HepG2 (cell line): ENCODE data around the gene PSPH. TPM values are rescaled to one million over a fixed set of nuclear protein-coding genes. Genes with fewer than 3 reads are reported as not detected.

Experiments
- ATRX ChIP-seq: sonication (generic); formaldehyde crosslinking; IDR thresholded peaks from 2 replicates; pipeline ENCODE4 v1.4.0; 2020; ENCODE audit warnings: missing genetic modification reagents, borderline replicate concordance
- E2F5 ChIP-seq: sonication (generic); formaldehyde crosslinking; conservative IDR thresholded peaks from 2 replicates; pipeline ENCODE4 v1.4.0; 2020; ENCODE audit warnings: missing genetic modification reagents
- EZH2 ChIP-seq: conservative IDR thresholded peaks from 2 replicates; pipeline ENCODE4 v1.6.1; 2012; ENCODE audit warnings: mild to moderate bottlenecking, low read depth, low read length, moderate library complexity
- FOXO1 ChIP-seq: sonication (generic); formaldehyde crosslinking; IDR thresholded peaks from 2 replicates; pipeline ENCODE4 v1.4.0; 2020; ENCODE audit warnings: missing genetic modification reagents
- GLI4 ChIP-seq: sonication (generic); formaldehyde crosslinking; IDR thresholded peaks from 2 replicates; pipeline ENCODE4 v1.5.1; 2020; ENCODE audit warnings: missing genetic modification reagents, mild to moderate bottlenecking, moderate library complexity, borderline replicate concordance
- HNF4G ChIP-seq, 2 experiments: sonication (generic) in 1 of 2; formaldehyde crosslinking in 1 of 2; IDR thresholded peaks; 2 replicates each; pipeline versions ENCODE4 v1.4.0 to v1.6.1; 2011 to 2020; ENCODE audit warnings: borderline replicate concordance in 2 of 2, low read depth in 2 of 2, mild to moderate bottlenecking in 2 of 2, low read length in 1 of 2, missing genetic modification reagents in 1 of 2, moderate library complexity in 1 of 2
- IKZF1 ChIP-seq: fragments of 450-650 bp; IDR thresholded peaks from 2 replicates; pipeline ENCODE4 v1.7.1; 2016
- TFDP2 ChIP-seq: sonication (generic); formaldehyde crosslinking; IDR thresholded peaks from 2 replicates; pipeline ENCODE4 v1.4.0; 2020; ENCODE audit warnings: missing genetic modification reagents
- TRIM24 ChIP-seq: sonication (generic); formaldehyde crosslinking; IDR thresholded peaks from 2 replicates; pipeline ENCODE4 v1.8.0; 2022; ENCODE audit warnings: mild to moderate bottlenecking, missing genetic modification reagents
- ZEB1 ChIP-seq: IDR thresholded peaks from 2 replicates; pipeline ENCODE4 v1.6.1; 2012; ENCODE audit warnings: mild to moderate bottlenecking, low read depth, inconsistent platforms; ENCODE audit not compliant: insufficient replicate concordance
- ZKSCAN5 ChIP-seq: sonication (generic); formaldehyde crosslinking; IDR thresholded peaks from 2 replicates; pipeline ENCODE4 v1.5.1; 2020; ENCODE audit warnings: mild to moderate bottlenecking, missing genetic modification reagents
- ZMAT3 ChIP-seq: sonication (generic); formaldehyde crosslinking; conservative IDR thresholded peaks from 2 replicates; pipeline ENCODE4 v1.7.0; 2021; ENCODE audit warnings: missing genetic modification reagents
- ZNF160 ChIP-seq: sonication (generic); formaldehyde crosslinking; IDR thresholded peaks from 2 replicates; pipeline ENCODE4 v1.8.0; 2022; ENCODE audit warnings: mild to moderate bottlenecking, inconsistent platforms, missing genetic modification reagents
- ZNF460 ChIP-seq: sonication (generic); formaldehyde crosslinking; IDR thresholded peaks from 2 replicates; pipeline ENCODE4 v1.5.1; 2020; ENCODE audit warnings: missing genetic modification reagents, mild to moderate bottlenecking, borderline replicate concordance
- ZNF761 ChIP-seq: sonication (generic); formaldehyde crosslinking; conservative IDR thresholded peaks from 2 replicates; pipeline ENCODE4 v1.4.0; 2020; ENCODE audit warnings: mild to moderate bottlenecking, missing genetic modification reagents
- polyA plus RNA-seq, 8 experiments: library from polyadenylated mRNA; depleted of rRNA in 3 of 8; stranded (reverse) in 7 of 8; unstranded in 1 of 8; fragments of >200 nt; fragmentation: Illumina TruSeq in 4 of 8; extraction: Trizol in 4 of 8; gene quantifications; 2 replicates each; pipeline versions ENCODE4 v1.2.1 to v1.2.3, GENCODE V29; 2011 to 2016; ENCODE audit warnings: low read depth in 4 of 8, missing spikeins in 1 of 8, mixed read lengths in 1 of 8; ENCODE audit not compliant: insufficient read depth in 1 of 8
- total RNA-seq, 5 experiments: library from RNA; depleted of rRNA; stranded (reverse); fragments of >200 nt; fragmentation: Illumina TruSeq; extraction: Trizol; gene quantifications; 2 replicates each; pipeline ENCODE4 v1.2.3, GENCODE V29; 2016; ENCODE audit warnings: low read depth in 1 of 5
- TF ChIP-seq, protein P1 (sequence below): IDR thresholded peaks from 2 replicates; pipeline ENCODE4 v1.6.1; 2016; ENCODE audit warnings: low read depth, borderline replicate concordance
- TF ChIP-seq, protein P2 (sequence below): sonication (generic); formaldehyde crosslinking; IDR thresholded peaks from 2 replicates; pipeline ENCODE4 v1.4.0; 2020; ENCODE audit warnings: mild to moderate bottlenecking, low read depth, missing genetic modification reagents
- TF ChIP-seq, protein P3 (sequence below): sonication (generic); IDR thresholded peaks from 2 replicates; pipeline ENCODE4 v1.6.1; 2016; ENCODE audit warnings: low read depth, borderline replicate concordance
- TF ChIP-seq, protein P4 (sequence below): sonication (generic); formaldehyde crosslinking; IDR thresholded peaks from 2 replicates; pipeline ENCODE4 v1.4.0; 2020; ENCODE audit warnings: missing genetic modification reagents, borderline replicate concordance

Gene PSPH
- total and polyA plus RNA-seq, 2 of the 13 experiments (the other 11 are each of a cell fraction or from before 2014, with no cell fraction given), result 85.5 to 124 TPM

GRCh38 chr7:56007167-56007652, 44.0 kb downstream of the PSPH start (continued):
- TF ChIP-seq ZMAT3 (CRISPR knock-in tag) (peak; percentile 41; the same call in 1 of the 2 replicates), E2F5 (CRISPR knock-in tag) (0 out of 2 replicates have a peak, but pooled peaks have one; percentile 49), EZH2 (no peak), IKZF1 (no peak), ZNF160 (CRISPR knock-in tag) (no peak), ATRX (CRISPR knock-in tag) (no peak), ZKSCAN5 (CRISPR knock-in tag) (no peak), GLI4 (CRISPR knock-in tag) (no peak), ZNF460 (CRISPR knock-in tag) (no peak; the same call in 1 of the 2 replicates), TFDP2 (CRISPR knock-in tag) (peak; percentile 65), FOXO1 (peak; percentile 90), ZEB1 (peak; percentile 28), HNF4G (IDR thresholded peaks at IDR 0.05; ENCODE audit: borderline replicate concordance, low read depth, low read length) (peak; percentile 84), HNF4G (CRISPR knock-in tag; IDR thresholded peaks at IDR 0.05; ENCODE audit: borderline replicate concordance, low read depth) (peak; percentile 82; the same call in 1 of the 2 replicates), ZNF761 (CRISPR knock-in tag) (no peak), TRIM24 (no peak)
- TF ChIP-seq, protein P1, sequence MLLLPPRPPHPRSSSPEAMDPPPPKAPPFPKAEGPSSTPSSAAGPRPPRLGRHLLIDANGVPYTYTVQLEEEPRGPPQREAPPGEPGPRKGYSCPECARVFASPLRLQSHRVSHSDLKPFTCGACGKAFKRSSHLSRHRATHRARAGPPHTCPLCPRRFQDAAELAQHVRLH (CRISPR knock-in tag), result peak; percentile 53
- TF ChIP-seq, protein P2, sequence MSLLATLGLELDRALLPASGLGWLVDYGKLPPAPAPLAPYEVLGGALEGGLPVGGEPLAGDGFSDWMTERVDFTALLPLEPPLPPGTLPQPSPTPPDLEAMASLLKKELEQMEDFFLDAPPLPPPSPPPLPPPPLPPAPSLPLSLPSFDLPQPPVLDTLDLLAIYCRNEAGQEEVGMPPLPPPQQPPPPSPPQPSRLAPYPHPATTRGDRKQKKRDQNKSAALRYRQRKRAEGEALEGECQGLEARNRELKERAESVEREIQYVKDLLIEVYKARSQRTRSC, result no peak
- TF ChIP-seq, protein P3, sequence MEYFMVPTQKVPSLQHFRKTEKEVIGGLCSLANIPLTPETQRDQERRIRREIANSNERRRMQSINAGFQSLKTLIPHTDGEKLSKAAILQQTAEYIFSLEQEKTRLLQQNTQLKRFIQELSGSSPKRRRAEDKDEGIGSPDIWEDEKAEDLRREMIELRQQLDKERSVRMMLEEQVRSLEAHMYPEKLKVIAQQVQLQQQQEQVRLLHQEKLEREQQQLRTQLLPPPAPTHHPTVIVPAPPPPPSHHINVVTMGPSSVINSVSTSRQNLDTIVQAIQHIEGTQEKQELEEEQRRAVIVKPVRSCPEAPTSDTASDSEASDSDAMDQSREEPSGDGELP, result peak; percentile 32; the same call in 1 of the 2 replicates
- TF ChIP-seq, protein P4, sequence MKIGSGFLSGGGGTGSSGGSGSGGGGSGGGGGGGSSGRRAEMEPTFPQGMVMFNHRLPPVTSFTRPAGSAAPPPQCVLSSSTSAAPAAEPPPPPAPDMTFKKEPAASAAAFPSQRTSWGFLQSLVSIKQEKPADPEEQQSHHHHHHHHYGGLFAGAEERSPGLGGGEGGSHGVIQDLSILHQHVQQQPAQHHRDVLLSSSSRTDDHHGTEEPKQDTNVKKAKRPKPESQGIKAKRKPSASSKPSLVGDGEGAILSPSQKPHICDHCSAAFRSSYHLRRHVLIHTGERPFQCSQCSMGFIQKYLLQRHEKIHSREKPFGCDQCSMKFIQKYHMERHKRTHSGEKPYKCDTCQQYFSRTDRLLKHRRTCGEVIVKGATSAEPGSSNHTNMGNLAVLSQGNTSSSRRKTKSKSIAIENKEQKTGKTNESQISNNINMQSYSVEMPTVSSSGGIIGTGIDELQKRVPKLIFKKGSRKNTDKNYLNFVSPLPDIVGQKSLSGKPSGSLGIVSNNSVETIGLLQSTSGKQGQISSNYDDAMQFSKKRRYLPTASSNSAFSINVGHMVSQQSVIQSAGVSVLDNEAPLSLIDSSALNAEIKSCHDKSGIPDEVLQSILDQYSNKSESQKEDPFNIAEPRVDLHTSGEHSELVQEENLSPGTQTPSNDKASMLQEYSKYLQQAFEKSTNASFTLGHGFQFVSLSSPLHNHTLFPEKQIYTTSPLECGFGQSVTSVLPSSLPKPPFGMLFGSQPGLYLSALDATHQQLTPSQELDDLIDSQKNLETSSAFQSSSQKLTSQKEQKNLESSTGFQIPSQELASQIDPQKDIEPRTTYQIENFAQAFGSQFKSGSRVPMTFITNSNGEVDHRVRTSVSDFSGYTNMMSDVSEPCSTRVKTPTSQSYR, result no peak; the same call in 1 of the 2 replicates
